OCI-M1 (cell line): ENCODE results near the gene ABCA6.

ENCODE experiments used
- DNase-seq: peaks from one replicate; lab custom pipeline; 2025; lab: John Stamatoyannopoulos, UW

Gene ABCA6

GRCh38 chr17:69048634-69049033 is 93.1 kb downstream of the ABCA6 start:
- peak; percentile 27 for DNase-seq

DNA sequence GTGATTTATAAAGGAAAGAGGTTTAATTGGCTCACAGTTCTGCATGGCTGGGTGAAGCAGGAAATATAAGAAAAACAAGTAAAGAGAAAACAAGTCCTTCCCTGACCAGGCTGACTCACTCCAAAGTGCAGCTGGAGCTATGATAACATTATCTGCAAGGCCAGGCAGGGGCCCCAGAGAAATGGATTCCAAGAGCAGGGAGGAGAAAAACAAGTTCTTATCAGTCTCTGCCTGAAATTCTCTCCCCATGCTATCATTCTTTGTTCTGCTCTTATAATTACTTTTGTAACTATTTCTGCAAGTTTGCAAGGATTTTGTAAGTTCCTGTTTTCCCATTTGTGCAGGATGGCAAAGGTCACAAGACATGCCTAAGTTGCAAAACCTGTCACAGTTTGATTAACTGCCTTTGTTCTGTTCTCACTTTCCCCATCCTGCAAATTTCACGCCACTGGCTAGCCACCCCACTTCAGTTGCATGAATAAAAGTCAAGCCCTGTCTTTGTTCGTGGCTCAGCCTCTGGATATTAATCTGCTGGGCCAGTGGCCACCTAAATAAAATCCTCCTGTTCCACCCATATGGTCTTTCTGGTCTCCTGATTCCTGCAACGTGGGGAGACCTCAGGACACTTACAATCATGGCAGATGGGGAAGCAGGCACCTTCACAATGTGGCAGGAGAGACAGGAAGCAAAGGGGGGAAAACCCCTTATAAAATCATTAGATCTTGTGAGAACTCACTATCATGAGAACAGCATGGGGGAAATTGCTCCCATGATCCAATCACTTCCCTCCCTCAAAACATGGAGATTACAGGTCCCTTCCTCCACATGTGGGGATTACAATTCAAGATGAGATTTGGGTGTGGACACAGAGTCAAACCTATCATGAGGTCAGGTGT is 94.1 kb downstream of the ABCA6 start:
- peak; percentile 95 for DNase-seq

DNA sequence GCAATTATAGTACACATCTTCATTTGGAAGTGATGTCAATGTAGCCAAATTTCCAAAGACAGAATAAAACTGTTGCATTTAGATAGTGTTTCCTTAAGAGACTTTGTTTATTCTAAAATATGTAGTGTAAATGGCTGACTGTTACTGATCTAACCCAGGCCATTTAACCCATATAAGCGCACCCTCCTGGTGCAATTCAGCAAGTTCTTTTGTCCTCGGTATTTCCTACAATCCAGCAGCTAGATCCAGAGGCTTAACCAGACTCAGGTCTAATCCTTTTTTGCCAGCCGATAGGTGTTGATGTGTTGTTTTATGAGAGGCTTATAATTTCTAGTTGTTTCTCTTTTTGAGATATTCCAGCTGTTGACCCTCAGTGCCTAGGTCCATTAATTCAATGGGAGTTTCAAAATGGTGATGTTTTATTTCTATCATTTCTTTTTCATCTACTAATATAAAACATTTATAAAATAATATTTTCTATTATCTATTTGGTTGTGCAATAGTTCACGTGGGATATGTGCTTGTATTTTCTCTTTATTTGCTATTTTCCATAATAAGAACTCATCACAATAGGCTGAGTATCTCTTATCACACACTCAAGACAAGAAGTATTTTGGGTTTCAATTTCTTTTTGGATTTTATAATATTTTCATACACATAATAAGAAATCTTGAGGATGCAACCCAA is 95.4 kb downstream of the ABCA6 start:
- no peak for DNase-seq

GRCh38 chr17:69045646-69046045 is 96.0 kb downstream of the ABCA6 start:
- no peak for DNase-seq

GRCh38 chr17:69044371-69044770 is 97.3 kb downstream of the ABCA6 start:
- no peak for DNase-seq

DNA sequence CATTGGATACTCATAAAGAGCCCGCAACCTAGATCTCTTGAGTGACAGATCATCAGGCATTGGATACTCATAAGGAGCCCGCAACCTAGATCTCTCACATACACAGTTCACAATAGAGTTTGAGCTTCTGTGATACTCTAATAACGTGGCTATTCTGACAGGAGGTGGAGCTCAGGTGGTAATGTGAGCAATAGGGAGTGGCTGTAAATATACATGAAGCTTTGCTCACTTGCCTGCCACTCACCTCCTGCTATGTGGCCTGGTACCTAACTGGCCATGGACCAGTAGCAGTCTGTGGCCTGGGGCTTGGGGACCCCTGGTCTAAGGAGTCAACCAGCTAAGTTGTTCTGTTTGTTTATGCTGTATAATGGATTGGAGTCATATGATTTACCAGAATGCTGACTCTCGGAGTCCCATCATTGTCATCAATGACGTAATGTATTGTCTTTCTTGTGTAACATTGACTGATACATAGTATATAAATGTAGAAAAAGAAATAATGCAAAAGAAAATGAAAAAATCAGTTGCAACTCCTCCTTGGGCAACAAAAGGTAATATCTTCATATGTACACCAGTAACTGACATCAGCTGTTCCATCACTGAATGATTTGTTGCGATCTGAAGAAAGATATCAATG is 98.5 kb downstream of the ABCA6 start:
- no peak for DNase-seq

DNA sequence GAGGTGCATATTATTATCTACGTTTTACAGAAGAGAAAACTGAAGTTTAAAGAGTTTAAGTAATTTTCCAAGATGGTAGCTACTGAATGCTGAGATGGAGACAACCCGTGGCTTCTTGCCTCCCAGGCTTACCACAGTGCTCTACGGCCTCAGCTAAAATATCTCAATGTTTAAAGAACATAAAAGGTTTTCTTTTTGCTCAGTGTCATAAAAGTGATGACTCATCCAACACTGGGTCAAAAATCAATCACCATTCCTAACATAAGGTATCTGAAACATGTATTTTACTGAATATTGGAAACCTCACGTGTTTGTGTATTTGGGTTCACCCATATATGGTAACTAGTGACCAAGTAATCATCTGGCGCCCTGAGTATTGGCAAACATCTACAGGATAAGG is 99.4 kb downstream of the ABCA6 start:
- no peak for DNase-seq

DNA sequence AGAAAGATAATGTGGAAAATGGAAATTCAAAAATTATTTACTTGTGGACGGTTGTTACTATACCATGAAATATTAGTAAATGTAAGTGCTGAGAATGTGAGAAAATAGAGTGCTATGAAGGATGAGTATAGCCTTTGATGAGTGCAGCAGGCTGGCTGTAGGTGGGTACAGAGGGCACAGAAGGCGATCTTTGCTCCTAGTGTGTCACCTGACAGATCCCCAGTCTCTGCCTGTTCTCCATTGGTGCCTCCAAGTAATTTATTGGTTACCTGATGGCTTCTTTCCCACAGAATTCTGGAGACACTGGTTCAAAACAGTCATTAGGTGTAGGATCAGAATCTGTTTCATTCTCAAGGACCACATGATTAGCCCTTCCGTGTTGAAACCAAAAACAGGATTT is 109.9 kb downstream of the ABCA6 start:
- DNase-seq: no peak

GRCh38 chr17:69030169-69030568 is 111.5 kb downstream of the ABCA6 start:
- no peak for DNase-seq
